ENCODE results near the gene DSTN.

DSTN gene

GRCh38 chr20:17584689-17585088 is 14.8 kb downstream of the DSTN start:
- no peak for DNase-seq

GRCh38 chr20:17586250-17586649 is 16.4 kb downstream of the DSTN start:
- DNase-seq, result no peak

GRCh38 chr20:17587148-17587547 is 17.3 kb downstream of the DSTN start:
- DNase-seq, result no peak

- no peak for DNase-seq
Measured at GRCh38 chr20:17587824-17588223, 17.9 kb downstream of the DSTN start.

- DNase-seq, result no peak
Measured at GRCh38 chr20:17589161-17589834, 19.4 kb downstream of the DSTN start.

- DNase-seq, result no peak
Measured at GRCh38 chr20:17590245-17590644, 20.4 kb downstream of the DSTN start.

- no peak for DNase-seq
Measured at GRCh38 chr20:17593902-17594301, 24.0 kb downstream of the DSTN start.

- DNase-seq, result no peak
Measured at GRCh38 chr20:17594443-17594842, 24.6 kb downstream of the DSTN start.

- DNase-seq, result no peak
Measured at GRCh38 chr20:17595856-17596255, 26.0 kb downstream of the DSTN start.

- no peak for DNase-seq
Measured at GRCh38 chr20:17598013-17598550, 28.2 kb downstream of the DSTN start.

GRCh38 chr20:17601957-17602356 is 32.1 kb downstream of the DSTN start:
- DNase-seq, result no peak

GRCh38 chr20:17602493-17602892 is 32.6 kb downstream of the DSTN start:
- DNase-seq, result no peak

GRCh38 chr20:17605131-17605660 is 35.3 kb downstream of the DSTN start:
- no peak for DNase-seq

- DNase-seq, result no peak
Measured at GRCh38 chr20:17606001-17606400, 36.1 kb downstream of the DSTN start.

GRCh38 chr20:17608701-17609497 is 39.0 kb downstream of the DSTN start:
- DNase-seq, result no peak

GRCh38 chr20:17609811-17610377 is 40.0 kb downstream of the DSTN start:
- DNase-seq, result no peak

GRCh38 chr20:17610566-17611289 is 40.9 kb downstream of the DSTN start:
- peak; percentile 74 for DNase-seq

GRCh38 chr20:17611290-17611539 is 41.3 kb downstream of the DSTN start:
- no peak for DNase-seq

GRCh38 chr20:17611540-17612286 is 41.8 kb downstream of the DSTN start:
- DNase-seq, result no peak

- peak; percentile 50 for DNase-seq
Measured at GRCh38 chr20:17612287-17612991, 42.6 kb downstream of the DSTN start.

- DNase-seq, result no peak
Measured at GRCh38 chr20:17612992-17613327, 43.1 kb downstream of the DSTN start.
